Measurements from ENCODE around the gene DIPK1B. TPM values are rescaled to one million over a fixed set of nuclear protein-coding genes. Genes with fewer than 3 reads are reported as not detected.

DIPK1B gene
- total and polyA plus RNA-seq, 10 of the 15 experiments (the other 5 are each of a cell fraction or from before 2014, with no cell fraction given) = 0.08 to 0.28 (median 0.13) TPM; not detected in 3

- peaks cover 8% of the 10 kb centered on the region for H4K20me1 ChIP-seq (ENCODE audit: control insufficient read depth, insufficient read depth)
- peak overlapping the region; percentile 42; the same call in 1 of the 2 replicates for H3K27ac ChIP-seq (ENCODE audit: control insufficient read depth, insufficient read depth)
- in situ Hi-C loops (cut with MboI) = no loop called here
- peak overlapping the region; percentile 79 for H3K4me2 ChIP-seq (ENCODE audit: control insufficient read depth, insufficient read depth)
- H2AFZ ChIP-seq (ENCODE audit: control insufficient read depth, low read depth, low read length) = peak overlapping the region; percentile 83
- ChIA-PET SMC1A (ENCODE audit: uncharacterized antibody, unreplicated experiment) (interaction anchor here (1.1 to 1.4 kb wide), 2 partner anchors 11 to 37 kb away, joined by 3 read pairs; no protein-coding TSS in a partner anchor), CTCF (interaction anchor here (0.6 to 2.4 kb wide), 11 partner anchors 9 to 306 kb away, joined by 3 to 10 read pairs (median 5); partner anchors contain the start of gene LCN10), POLR2A (interaction anchor here (1.0 to 3.6 kb wide), 7 partner anchors 11 to 49 kb away, joined by 3 to 15 read pairs (median 3); partner anchors contain the start of gene LCN10), RAD21 (ENCODE audit: unreplicated experiment) (interaction anchor here (0.8 to 1.2 kb wide), 3 partner anchors 14 to 37 kb away, joined by 3 to 4 read pairs (median 3); partner anchors contain the start of gene LCN10)
- H3K79me2 ChIP-seq (ENCODE audit: control insufficient read depth, insufficient read depth, low read length) = peaks cover 45% of the 10 kb centered on the region
- DNase-seq (ENCODE audit: low read depth, low spot score) (no peak), ATAC-seq (peak; percentile 38), FAIRE-seq (no peak)
- no peaks in the 10 kb centered on the region for H3K9me3 ChIP-seq (replicated peaks; ENCODE audit: control insufficient read depth, insufficient read depth, low read length)
- H3K4me1 ChIP-seq (ENCODE audit: control insufficient read depth, insufficient read depth, low read length) = peaks cover 13% of the 10 kb centered on the region
- intact Hi-C loops (cut with micrococcal nuclease; ENCODE audit: unreplicated experiment) = no loop called here
- WGBS (ENCODE audit: insufficient coverage, insufficient replicate concordance, low lambda C conversion rate, missing lambda C conversion rate) = 55% methylated on average over 7 of the region's 7 CpGs
- H3K36me3 ChIP-seq (ENCODE audit: control insufficient read depth in 2 of 2, insufficient read depth in 2 of 2, low read length in 1 of 2) = peaks cover 11 to 13% of the 10 kb centered on the region in 2 experiments; a peak in 3 of 4 replicates
- peak overlapping the region; percentile 76 for H3K4me3 ChIP-seq
- TF ChIP-seq RB1 (IDR thresholded peaks at IDR 0.05; ENCODE audit: borderline replicate concordance) = no peak
- no peak for TF ChIP-seq PML (IDR thresholded peaks at IDR 0.05; ENCODE audit: low read length)
- TF ChIP-seq TAF1 (IDR thresholded peaks at IDR 0.05; ENCODE audit: borderline replicate concordance, low read depth, low read length) = no peak
- TF ChIP-seq FOXM1 (IDR thresholded peaks at IDR 0.05; ENCODE audit: low read depth, low read length) = no peak
- no peak for TF ChIP-seq BHLHE40 (IDR thresholded peaks at IDR 0.05; ENCODE audit: borderline replicate concordance in 1 of 2, low read depth in 2 of 2, low read length in 1 of 2)
- TF ChIP-seq E2F4 (IDR thresholded peaks at IDR 0.05; ENCODE audit: low read depth, low read length) = no peak
- no peak for TF ChIP-seq SIN3A (IDR thresholded peaks at IDR 0.05; ENCODE audit: low read depth, low read length)
- TF ChIP-seq HCFC1 (IDR thresholded peaks at IDR 0.05; ENCODE audit: low read length) = no peak
- TF ChIP-seq RFX5 (IDR thresholded peaks at IDR 0.05; ENCODE audit: low read depth, low read length) = no peak
- TF ChIP-seq MYB (IDR thresholded peaks at IDR 0.05; ENCODE audit: borderline replicate concordance, low read depth, low read length) = no peak
- no peak for TF ChIP-seq TCF12 (IDR thresholded peaks at IDR 0.05; ENCODE audit: low read depth, low read length)
- TF ChIP-seq SKIL (IDR thresholded peaks at IDR 0.05; ENCODE audit: low read depth, poor library complexity, severe bottlenecking) = no peak
- no peak for TF ChIP-seq ELK1 (IDR thresholded peaks at IDR 0.05; ENCODE audit: low read depth, low read length)
- TF ChIP-seq TCF3 (IDR thresholded peaks at IDR 0.05; ENCODE audit: borderline replicate concordance, insufficient read depth, low read depth, low read length) = no peak
- TF ChIP-seq PAX5 (IDR thresholded peaks at IDR 0.05; ENCODE audit: borderline replicate concordance, low read depth, low read length) = no peak
- no peak for TF ChIP-seq MEF2B (IDR thresholded peaks at IDR 0.05; ENCODE audit: partially characterized antibody, poor library complexity, severe bottlenecking)
- no peak for TF ChIP-seq EGR1 (IDR thresholded peaks at IDR 0.05; ENCODE audit: borderline replicate concordance in 1 of 2, low read depth in 2 of 2, low read length in 2 of 2)
- no peak for TF ChIP-seq KDM1A (IDR thresholded peaks at IDR 0.05; ENCODE audit: borderline replicate concordance)
- TF ChIP-seq LARP7 (IDR thresholded peaks at IDR 0.05) = no peak
- no TSS peak for BruUV-seq (replicated peaks)
- H3K9ac ChIP-seq (ENCODE audit: control insufficient read depth, insufficient read depth, low read length) = peak overlapping the region; percentile 79; the same call in 1 of the 2 replicates
- H3K27me3 ChIP-seq (replicated peaks in 1 of 2; ENCODE audit: control insufficient read depth in 2 of 2, insufficient read depth in 2 of 2, low read length in 1 of 2) = no peaks in the 10 kb centered on the region
Observed at GRCh38 chr9:136729144-136729543, 16.8 kb downstream of the DIPK1B start.

Data from GM12878 (cell line).